ENCODE measurements around the gene PTPN4.
"Not testable (repeated sequence)": the region's sequence is repeated elsewhere in the genome, so short reads cannot be mapped to it uniquely, and the experiment has no call there.

PTPN4 gene

GRCh38 chr2:120018549-120018948, 258.8 kb downstream of the PTPN4 start:
- DNase-seq (ENCODE audit: low read depth in 1 of 2, low spot score in 1 of 2), result no peak
- Histone ChIP-seq H3K4me3 (replicated peaks; ENCODE audit: insufficient read depth, low read length) (no peak overlapping the region), H3K27ac (replicated peaks) (no peak overlapping the region), H3K27me3 (ENCODE audit: insufficient read depth, poor library complexity, severe bottlenecking) (peaks cover 5% of the 10 kb centered on the region)
- TF ChIP-seq REST (IDR thresholded peaks at IDR 0.05; ENCODE audit: insufficient replicate concordance, low read depth), result no peak
- no peak for TF ChIP-seq CTCF (IDR thresholded peaks at IDR 0.05; ENCODE audit: insufficient read depth, low read length)
- TF ChIP-seq GABPA (IDR thresholded peaks at IDR 0.05; ENCODE audit: low read depth), result no peak
- no peak for TF ChIP-seq POLR2AphosphoS5 (IDR thresholded peaks at IDR 0.05; ENCODE audit: low read depth)
- no peak for TF ChIP-seq SPI1 (IDR thresholded peaks at IDR 0.05; ENCODE audit: borderline replicate concordance, low read depth)

GRCh38 chr2:120020554-120020953, 260.8 kb downstream of the PTPN4 start:
- H3K27me3 ChIP-seq (ENCODE audit: insufficient read depth, poor library complexity, severe bottlenecking), result no peaks in the 10 kb centered on the region
- no peak for DNase-seq (ENCODE audit: low read depth in 1 of 2, low spot score in 1 of 2)
- no peak overlapping the region for H3K4me3 ChIP-seq (replicated peaks; ENCODE audit: insufficient read depth, low read length)
- TF ChIP-seq POLR2AphosphoS5 (IDR thresholded peaks at IDR 0.05; ENCODE audit: low read depth) (no peak), SPI1 (IDR thresholded peaks at IDR 0.05; ENCODE audit: borderline replicate concordance, low read depth) (no peak), CTCF (IDR thresholded peaks at IDR 0.05; ENCODE audit: insufficient read depth, low read length) (no peak), REST (IDR thresholded peaks at IDR 0.05; ENCODE audit: insufficient replicate concordance, low read depth) (no peak), GABPA (IDR thresholded peaks at IDR 0.05; ENCODE audit: low read depth) (no peak)
- no peak overlapping the region for H3K27ac ChIP-seq (replicated peaks)

- DNase-seq (ENCODE audit: low read depth in 1 of 2, low spot score in 1 of 2); H3K27me3 ChIP-seq (ENCODE audit: insufficient read depth, poor library complexity, severe bottlenecking); H3K4me3 ChIP-seq (replicated peaks; ENCODE audit: insufficient read depth, low read length); H3K27ac ChIP-seq (replicated peaks): not testable (repeated sequence)
These were observed 262.8 kb downstream of the PTPN4 start for GRCh38 chr2:120022505-120022904.

GRCh38 chr2:120026890-120027289, 267.2 kb downstream of the PTPN4 start:
- Histone ChIP-seq H3K27me3 (ENCODE audit: insufficient read depth, poor library complexity, severe bottlenecking) (no peaks in the 10 kb centered on the region), H3K27ac (replicated peaks) (no peak overlapping the region), H3K4me3 (replicated peaks; ENCODE audit: insufficient read depth, low read length) (no peak overlapping the region)
- no peak for DNase-seq (ENCODE audit: low read depth in 1 of 2, low spot score in 1 of 2)
- no peak for TF ChIP-seq REST (IDR thresholded peaks at IDR 0.05; ENCODE audit: insufficient replicate concordance, low read depth)
- no peak for TF ChIP-seq GABPA (IDR thresholded peaks at IDR 0.05; ENCODE audit: low read depth)
